ENCODE measurements around the gene TAF1.
"Not testable (repeated sequence)": the region's sequence is repeated elsewhere in the genome, so short reads cannot be mapped to it uniquely, and the experiment has no call there.

Gene TAF1, protein sequence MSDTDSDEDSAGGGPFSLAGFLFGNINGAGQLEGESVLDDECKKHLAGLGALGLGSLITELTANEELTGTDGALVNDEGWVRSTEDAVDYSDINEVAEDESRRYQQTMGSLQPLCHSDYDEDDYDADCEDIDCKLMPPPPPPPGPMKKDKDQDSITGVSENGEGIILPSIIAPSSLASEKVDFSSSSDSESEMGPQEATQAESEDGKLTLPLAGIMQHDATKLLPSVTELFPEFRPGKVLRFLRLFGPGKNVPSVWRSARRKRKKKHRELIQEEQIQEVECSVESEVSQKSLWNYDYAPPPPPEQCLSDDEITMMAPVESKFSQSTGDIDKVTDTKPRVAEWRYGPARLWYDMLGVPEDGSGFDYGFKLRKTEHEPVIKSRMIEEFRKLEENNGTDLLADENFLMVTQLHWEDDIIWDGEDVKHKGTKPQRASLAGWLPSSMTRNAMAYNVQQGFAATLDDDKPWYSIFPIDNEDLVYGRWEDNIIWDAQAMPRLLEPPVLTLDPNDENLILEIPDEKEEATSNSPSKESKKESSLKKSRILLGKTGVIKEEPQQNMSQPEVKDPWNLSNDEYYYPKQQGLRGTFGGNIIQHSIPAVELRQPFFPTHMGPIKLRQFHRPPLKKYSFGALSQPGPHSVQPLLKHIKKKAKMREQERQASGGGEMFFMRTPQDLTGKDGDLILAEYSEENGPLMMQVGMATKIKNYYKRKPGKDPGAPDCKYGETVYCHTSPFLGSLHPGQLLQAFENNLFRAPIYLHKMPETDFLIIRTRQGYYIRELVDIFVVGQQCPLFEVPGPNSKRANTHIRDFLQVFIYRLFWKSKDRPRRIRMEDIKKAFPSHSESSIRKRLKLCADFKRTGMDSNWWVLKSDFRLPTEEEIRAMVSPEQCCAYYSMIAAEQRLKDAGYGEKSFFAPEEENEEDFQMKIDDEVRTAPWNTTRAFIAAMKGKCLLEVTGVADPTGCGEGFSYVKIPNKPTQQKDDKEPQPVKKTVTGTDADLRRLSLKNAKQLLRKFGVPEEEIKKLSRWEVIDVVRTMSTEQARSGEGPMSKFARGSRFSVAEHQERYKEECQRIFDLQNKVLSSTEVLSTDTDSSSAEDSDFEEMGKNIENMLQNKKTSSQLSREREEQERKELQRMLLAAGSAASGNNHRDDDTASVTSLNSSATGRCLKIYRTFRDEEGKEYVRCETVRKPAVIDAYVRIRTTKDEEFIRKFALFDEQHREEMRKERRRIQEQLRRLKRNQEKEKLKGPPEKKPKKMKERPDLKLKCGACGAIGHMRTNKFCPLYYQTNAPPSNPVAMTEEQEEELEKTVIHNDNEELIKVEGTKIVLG (N-terminal part only)

DNA sequence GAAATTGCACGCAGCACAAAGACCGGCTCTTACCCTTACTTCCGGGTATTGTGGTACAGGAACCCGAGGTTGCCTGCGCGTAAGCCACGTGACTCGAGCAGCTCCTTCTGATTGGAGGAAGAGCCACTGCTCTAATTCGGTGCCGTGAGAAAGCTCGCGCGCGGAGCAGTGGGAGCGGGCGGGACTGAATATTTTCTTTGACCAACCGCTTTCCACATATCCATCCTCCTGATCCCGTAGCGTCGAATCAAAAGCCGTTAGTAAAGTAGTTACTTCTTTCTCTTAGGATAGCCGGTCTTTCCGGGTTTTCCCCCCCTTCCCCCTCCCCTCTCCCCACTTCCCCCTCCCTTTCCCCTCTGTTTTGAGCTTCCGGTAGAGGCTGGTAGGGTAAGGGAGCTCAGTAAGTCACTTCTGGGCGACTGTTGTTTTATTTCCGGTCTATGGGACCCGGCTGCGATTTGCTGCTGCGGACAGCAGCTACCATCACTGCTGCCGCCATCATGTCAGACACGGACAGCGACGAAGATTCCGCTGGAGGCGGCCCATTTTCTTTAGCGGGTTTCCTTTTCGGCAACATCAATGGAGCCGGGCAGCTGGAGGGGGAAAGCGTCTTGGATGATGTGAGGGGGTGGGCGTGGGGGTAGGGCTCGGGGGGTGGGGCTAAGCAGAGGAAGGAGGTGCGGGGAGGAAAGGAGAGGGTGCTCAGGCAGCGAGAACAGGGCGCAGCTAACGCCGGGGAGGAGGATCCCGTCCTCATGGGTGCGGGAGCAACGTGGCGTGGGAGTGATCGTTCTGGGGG lies at the start of gene TAF1:
TSS of gene TAF1 (plus strand) at position 483 of the 799 bp plus-strand sequence. CDS start at position 501, 18 bp downstream.
- DNase-seq (ENCODE audit: low read depth): peak; percentile 82

- DNase-seq (ENCODE audit: low read depth): not testable (repeated sequence)
Measured at GRCh38 chrX:71316959-71317358, 49.2 kb upstream of the TAF1 start.

DNA sequence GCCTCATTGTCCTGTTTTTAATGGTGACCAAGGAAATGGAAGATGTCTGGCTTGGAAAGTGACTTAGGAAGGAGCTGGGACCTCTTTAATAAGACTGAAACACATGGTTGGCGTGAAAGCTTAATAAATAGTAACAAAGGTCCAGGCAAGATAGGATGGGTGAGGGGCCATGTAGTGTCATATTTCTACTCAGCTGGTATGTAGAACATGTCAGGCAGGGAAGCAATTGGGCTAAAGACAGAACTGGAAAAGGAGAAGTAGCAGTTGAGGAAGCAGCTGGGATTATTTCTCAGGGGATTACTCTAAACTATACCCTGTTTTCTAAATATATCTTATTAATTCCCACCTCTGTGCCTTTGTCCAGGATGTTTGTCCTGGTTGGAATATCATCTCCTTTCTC lies 46.0 kb upstream of the TAF1 start:
- DNase-seq (ENCODE audit: low read depth): no peak

DNA sequence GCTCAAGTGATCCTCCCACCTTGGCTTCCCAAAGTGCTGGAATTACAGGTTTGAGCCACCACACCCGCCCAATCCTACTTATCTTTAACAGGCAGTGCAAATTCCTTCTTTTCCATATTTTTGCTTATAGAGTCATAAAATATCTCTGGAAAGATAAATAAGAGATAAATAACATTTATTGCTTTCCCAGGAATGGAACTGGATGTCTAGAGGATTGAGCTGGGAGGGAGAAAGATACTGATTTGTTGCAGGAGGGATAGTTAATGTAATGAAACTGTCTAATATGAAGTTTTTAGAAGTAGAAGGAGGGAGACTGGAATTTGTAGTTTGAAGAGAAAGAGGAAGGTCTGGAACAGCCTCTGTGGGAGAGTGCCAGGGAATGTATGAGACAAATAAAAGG lies 44.4 kb upstream of the TAF1 start:
- no peak for DNase-seq (ENCODE audit: low read depth)

DNA sequence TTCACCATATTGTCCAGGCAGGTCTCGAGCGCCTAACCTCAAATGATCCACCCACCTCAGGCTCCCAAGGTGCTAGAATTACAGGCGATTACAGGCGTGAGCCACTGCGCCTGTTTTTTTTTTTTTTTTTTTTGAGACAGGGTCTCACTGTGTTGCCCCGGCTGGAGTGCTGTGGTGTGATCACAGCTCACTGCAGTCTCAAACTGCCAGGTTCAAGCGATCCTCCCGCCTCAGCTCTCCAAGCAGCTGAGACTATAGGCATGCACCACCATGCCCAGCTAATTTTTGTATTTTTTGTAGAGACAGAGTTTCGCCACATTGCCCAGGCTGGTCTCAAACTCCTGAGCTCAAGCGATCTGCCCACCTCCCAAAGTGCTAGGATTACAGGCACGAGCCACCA lies 41.7 kb upstream of the TAF1 start:
- not testable (repeated sequence) for DNase-seq (ENCODE audit: low read depth)

- no peak for DNase-seq (ENCODE audit: low read depth)
Measured at GRCh38 chrX:71326394-71326793, 39.8 kb upstream of the TAF1 start.

- DNase-seq (ENCODE audit: low read depth): not testable (repeated sequence)
Measured at GRCh38 chrX:71349151-71349665, 16.9 kb upstream of the TAF1 start.

GRCh38 chrX:71349867-71350266 lies 16.3 kb upstream of the TAF1 start:
- DNase-seq (ENCODE audit: low read depth): not testable (repeated sequence)

DNA sequence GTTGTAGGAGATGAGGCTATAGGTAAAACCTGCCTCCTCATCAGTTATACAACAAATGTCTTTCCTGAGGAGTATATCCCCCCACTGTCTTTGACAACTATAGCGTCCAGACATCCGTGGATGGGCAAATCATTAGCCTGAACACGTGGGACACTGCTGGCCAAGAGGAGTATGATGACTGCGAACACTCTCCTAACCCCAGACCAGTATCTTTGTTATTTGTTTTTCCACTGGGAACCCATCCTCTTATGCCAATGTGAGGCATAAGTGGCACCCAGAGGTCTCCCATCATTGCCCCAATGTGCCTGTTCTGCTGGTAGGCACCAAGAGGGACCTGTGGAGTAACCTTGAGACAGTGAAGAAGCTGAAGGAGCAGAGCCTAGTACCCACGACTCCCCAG lies 13.7 kb upstream of the TAF1 start:
- DNase-seq (ENCODE audit: low read depth): not testable (repeated sequence)

DNA sequence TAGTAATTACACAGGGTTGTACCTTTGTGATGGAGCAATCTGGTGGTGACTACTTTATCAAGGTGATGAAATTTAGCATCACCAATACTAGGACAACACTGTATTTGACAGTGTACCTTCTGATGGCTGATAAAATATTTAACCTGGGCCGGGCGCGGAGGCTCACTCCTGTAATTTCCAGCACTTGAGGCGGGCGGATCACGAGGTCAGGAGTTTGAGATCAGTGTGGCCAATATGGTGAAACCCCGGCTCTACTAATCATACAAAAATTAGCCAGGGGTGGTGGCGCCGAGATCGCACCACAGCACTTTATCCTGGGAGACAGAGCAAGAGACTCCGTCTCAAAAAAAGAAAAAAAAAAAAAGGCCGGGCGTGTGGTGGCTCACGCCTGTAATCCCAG lies 1.9 kb upstream of the TAF1 start:
- no peak for DNase-seq (ENCODE audit: low read depth)

DNA sequence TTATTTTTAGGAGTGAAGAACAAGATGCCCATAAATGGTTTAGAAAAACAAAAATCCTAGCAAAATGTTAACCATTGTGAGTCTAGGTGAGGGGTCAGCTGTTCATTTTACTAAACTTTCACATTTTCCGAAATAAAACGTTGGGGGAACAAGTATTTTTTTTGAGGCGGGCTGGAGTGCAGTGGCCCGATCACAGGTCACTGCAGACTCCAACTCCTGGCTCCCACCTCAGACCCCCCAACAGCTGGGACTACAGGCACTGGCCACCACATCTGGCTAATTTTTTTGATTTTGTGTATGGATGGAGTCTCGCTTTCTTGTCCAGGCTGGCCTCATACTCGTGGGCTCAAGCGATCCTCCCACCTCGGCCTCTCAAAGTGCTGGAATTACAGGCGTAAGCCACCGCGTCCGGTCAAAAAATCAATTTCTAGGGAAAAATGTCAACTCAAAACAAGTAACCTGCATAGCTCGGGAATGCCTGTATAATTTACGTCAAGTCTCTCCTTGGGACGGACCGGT lies 742 bp upstream of the TAF1 start:
- DNase-seq (ENCODE audit: low read depth): no peak

GRCh38 chrX:71366674-71367256 lies 608 bp downstream of the TAF1 start:
- peak; percentile 18 for DNase-seq (ENCODE audit: low read depth)

DNA sequence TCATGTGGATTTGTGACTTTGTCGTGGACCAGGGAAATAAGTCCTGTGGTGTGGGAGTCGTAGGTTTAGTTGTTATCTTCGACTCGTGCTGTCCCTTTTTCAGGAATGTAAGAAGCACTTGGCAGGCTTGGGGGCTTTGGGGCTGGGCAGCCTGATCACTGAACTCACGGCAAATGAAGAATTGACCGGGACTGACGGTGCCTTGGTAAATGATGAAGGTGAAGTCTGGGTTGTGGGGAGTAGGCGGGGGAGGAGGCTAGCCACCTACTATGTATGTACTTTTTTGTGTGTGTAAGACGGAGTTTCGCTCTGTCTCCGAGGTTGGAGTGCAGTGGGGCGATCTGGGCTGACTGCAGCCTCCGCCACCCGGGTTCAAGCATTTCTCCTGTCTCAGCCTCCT lies 1.2 kb downstream of the TAF1 start:
- no peak for DNase-seq (ENCODE audit: low read depth)

DNA sequence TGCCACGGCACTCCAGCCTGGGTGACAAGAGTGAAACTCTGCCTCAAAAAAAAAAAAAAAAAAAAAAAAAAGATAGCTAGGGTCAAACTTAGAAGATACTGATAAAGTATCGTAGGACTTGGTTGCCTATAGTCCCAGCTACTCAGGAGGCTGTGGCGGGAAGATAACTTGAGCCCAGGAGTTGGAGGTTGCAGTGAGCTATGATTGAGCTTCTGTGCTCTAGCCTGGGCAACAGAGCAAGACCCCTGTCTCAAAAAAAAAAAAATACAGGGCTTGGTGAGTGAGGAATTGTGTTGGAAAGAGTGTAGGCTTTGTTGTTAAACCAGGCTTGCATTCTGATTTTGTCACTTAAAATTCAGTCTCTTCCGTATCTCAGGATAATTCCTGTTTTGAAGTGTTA lies 6.2 kb downstream of the TAF1 start:
- no peak for DNase-seq (ENCODE audit: low read depth)

GRCh38 chrX:71378732-71379131 lies 12.6 kb downstream of the TAF1 start:
- no peak for DNase-seq (ENCODE audit: low read depth)

- DNase-seq (ENCODE audit: low read depth): not testable (repeated sequence)
Measured at GRCh38 chrX:71391725-71392124, 25.6 kb downstream of the TAF1 start.

GRCh38 chrX:71393919-71394318 lies 27.8 kb downstream of the TAF1 start:
- DNase-seq (ENCODE audit: low read depth): no peak

GRCh38 chrX:71396576-71396975 lies 30.4 kb downstream of the TAF1 start:
- no peak for DNase-seq (ENCODE audit: low read depth)

DNA sequence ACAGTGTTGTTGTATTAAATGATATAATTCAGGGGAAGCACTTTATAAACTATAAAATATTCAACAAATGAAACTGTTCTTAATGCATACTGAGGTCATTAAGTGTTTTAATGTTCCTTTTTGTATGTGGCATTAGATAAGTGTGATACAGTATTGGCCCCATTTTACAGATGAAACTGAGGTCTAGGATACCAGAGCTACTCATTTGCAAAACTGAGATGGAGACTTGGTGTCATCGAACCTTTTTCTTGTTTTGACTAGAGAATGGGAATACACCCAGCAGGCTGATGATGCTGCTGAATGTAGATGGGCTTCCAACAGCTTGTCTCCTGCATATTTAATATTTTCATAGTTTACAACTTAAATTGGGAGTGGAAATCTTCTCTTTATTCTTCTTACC lies 34.6 kb downstream of the TAF1 start:
- no peak for DNase-seq (ENCODE audit: low read depth)

DNA sequence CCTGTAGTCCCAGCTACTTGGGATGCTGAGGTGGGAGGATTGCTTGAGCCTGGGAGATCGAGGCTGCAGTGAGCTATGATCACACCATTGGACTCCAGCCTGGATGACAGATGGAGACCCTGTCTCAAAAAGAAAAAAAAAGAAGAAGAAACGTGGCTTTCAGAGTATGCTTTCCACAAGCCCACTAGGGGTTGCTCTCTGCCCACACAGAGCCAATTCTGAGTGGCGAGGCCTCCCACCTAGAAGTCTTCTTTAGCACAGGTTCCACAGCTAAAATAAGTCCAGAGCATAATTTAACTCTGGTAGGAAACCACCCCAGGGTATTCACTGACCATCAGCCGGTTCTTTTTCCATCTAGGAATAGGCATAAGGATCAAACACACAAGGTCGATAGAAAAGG lies 50.1 kb downstream of the TAF1 start:
- not testable (repeated sequence) for DNase-seq (ENCODE audit: low read depth)

Measured in activated T-cell treated with anti-CD3 and anti-CD28 coated beads for 24 hours (primary cell).